Stimulated activated CD8-positive, alpha-beta memory T cell treated with anti-CD3 and anti-CD28 coated beads, Interleukin-12 subunit alpha, Interleukin-12 subunit beta, amount 100 ng/mL, for 24 hours (primary cell): ENCODE measurements around the gene MYH6.
"Not testable (repeated sequence)": the region's sequence is repeated elsewhere in the genome, so short reads cannot be mapped to it uniquely, and the experiment has no call there.

Experiments
- DNase-seq: peaks from one replicate; pipeline ENCODE4 v3.0.0-alpha.2; 2020; ENCODE audit errors: extremely low read depth

MYH6 gene

DNA sequence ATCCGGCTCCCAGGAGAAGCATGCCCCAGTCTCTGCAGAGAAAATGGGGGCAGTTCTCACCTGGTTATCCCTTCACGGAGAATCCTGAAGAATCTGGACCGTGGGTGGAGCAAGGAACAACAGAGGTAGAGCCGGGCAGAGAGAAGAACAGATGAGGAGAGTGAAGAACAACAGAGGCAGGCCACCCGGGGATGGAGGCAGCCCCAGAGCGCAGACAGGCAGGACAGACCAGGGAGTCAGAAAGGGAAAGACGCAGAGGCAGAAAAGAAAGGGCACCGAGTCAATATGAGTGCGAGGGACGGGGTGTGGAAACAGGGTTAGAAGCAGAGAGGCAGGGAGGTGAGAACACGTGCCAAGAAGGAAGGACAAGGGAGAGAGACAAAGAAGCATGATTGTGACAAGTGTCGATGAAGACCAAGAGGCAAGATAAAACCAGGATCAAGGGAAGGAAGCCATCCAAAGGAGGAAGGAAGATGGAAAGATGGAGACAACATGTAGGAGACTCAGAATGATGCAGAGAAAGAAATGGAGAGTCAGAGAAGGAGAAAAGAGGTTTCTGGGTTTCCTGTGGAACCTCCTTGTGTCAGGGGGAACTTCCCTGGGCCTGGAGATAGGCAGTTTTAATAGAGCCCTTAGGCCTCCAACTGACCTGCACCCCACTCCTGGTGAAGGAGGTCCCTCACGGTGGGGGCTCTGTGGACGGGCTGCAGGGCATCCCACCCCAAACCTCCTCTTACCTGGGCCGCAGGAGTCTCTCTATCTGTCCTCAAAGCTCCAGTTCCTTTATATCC lies at the start of gene MYH6:
MYH6 (minus strand) TSS at position 758 of the 791 bp plus-strand sequence. CDS start 1,050 bp downstream, outside the sequence.
- no peak for DNase-seq

DNA sequence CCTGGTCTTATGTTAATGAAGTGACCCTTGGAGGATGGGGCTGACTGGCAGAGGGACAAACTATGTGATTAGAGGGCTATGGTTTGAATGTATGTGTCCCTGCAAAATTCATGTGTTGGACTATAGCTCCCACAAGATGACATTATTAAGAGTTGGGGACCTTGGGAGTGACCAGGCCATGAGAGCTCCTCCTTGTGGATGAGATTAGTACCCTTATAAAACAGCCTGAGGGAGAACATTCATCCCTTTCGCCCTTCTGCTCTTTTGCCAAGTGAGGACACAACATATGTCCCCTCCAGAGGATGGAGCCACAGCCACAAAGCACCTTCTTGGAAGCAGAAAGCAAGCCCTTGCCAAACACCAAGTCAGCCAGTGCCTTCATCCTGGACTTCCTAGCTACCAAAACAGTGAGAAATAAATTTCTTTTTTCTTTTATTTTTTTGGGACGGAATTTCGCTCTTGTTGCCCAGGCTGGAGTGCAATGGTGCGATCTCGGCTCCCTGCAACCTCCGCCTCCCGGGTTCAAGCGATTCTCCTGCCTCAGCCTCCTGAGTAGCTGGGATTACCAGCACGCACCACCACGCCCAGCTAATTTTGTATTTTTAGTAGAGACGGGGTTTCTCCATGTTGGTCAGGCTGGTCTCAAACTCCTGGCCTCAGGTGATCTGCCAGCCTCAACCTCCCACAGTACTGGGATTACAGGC lies 49.0 kb upstream of the MYH6 start:
- not testable (repeated sequence) for DNase-seq

- DNase-seq = no peak
These were observed 46.4 kb upstream of the MYH6 start for GRCh38 chr14:23454445-23454856.

DNA sequence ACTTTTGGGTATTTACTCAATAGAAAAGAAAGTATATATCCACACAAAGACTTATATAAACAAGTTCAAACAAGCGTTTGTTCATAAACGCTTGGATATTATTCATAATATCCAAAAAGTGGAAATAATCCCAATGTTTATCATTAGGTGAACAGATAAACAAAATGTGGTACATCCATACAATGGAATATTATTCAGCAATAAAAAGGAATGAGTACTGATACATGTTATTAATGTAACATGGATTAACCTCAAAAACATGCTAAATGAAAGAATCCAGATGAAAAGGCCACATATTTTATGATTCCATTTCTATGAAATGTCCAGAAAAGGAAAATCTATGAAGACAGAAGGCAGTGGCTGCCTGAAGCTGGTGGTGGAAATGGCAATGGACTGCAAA lies 44.2 kb upstream of the MYH6 start:
- no peak for DNase-seq

- no peak for DNase-seq
These were observed 42.3 kb upstream of the MYH6 start for GRCh38 chr14:23450379-23450778.

DNA sequence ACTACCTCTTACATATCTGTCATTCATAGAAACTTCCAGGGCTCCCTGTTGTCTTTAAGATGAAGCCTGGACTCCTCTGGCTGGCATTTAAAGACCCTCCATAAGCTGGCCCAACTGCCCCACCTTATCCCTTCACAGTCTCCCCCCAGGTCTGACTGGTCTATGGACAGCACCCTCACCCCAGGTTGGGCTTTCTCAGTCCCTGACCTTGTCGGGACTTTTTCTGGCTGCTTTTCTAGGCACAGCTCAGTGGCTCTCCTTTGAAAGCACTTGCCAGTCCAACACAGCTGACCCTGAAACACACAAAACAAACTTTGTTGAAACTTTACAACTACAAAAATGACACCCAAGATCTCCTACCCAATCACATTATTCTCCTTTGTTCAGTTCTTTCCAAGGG lies 41.2 kb upstream of the MYH6 start:
- DNase-seq = no peak

GRCh38 chr14:23447361-23448350 lies 39.6 kb upstream of the MYH6 start:
- DNase-seq = no peak

- no peak for DNase-seq
These were observed 38.3 kb upstream of the MYH6 start for GRCh38 chr14:23446291-23446851.

- DNase-seq = no peak
These were observed 37.7 kb upstream of the MYH6 start for GRCh38 chr14:23445773-23446172.

DNA sequence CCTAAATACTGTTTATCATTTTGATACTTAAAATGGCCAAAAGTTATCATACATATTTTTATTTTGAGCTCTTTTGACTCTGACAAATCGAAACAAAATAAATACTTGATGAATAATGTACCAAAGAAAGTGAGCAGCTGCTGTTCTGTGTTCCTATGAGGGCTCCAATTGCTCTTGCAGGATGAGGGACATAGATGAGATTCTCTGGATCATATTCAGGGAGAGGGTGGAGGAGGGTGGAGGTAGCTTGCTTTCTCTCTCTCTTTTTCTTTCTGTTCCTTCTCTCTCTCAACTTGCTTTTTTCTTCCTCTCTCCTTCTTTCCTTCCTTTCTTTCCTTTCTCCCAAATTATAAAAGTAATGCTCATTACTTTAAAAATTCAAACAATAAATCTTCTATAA lies 36.2 kb upstream of the MYH6 start:
- DNase-seq = no peak

GRCh38 chr14:23443881-23444280 lies 35.8 kb upstream of the MYH6 start:
- DNase-seq = no peak

GRCh38 chr14:23443411-23443812 lies 35.3 kb upstream of the MYH6 start:
- DNase-seq = no peak

DNA sequence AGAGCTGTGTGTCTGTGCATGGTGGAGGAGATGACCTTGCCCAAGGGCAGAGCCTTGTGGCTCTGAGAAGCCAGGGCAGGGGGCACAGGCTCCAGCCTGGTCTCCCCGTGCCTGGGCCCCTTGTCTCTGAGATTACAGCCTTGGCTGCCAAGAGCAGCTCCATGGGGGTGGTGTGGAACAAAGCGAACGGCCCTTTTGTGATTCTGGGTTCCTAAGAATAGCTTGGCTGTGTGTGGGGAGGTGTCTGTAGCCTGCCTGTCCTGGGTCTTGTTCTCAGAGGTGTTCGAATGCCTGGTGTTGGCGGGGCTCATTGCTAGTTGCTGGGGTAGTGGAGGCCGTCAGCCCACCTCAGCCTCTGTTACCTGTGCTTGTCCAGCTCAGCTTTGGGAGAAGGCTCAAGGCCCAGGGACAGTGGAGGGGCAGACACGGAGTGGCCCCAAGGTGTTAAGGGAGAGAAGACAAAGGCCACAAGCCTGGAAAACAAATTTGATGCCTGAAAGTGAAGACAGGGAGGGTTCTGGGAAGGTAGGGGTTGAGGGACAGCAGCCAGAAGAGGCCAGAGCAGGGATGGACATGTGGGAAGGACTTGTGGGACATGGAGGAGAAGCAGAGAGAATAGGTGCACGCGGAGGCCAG lies 34.8 kb upstream of the MYH6 start:
- DNase-seq = no peak

DNA sequence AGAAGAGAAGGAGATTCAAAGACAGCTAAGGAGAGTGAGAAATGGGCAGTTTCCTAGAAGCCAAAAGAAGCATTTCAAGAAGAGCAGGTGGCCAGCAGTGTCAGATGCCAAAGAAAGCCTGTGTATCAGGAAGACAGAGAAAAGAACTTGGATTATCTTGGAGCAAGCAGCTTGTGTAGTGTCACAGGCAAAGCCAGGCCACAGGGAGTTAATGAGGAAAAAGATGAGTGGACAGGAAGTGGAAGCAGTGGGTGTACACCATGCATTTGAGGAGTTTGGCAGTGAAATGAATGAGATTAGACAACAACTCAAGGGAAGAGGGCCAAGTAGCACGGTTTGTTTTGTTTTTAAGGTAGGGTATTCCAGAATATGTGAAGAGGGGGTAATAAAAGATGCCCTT lies 33.0 kb upstream of the MYH6 start:
- no peak for DNase-seq

- no peak for DNase-seq
These were observed 31.2 kb upstream of the MYH6 start for GRCh38 chr14:23439107-23439835.

DNA sequence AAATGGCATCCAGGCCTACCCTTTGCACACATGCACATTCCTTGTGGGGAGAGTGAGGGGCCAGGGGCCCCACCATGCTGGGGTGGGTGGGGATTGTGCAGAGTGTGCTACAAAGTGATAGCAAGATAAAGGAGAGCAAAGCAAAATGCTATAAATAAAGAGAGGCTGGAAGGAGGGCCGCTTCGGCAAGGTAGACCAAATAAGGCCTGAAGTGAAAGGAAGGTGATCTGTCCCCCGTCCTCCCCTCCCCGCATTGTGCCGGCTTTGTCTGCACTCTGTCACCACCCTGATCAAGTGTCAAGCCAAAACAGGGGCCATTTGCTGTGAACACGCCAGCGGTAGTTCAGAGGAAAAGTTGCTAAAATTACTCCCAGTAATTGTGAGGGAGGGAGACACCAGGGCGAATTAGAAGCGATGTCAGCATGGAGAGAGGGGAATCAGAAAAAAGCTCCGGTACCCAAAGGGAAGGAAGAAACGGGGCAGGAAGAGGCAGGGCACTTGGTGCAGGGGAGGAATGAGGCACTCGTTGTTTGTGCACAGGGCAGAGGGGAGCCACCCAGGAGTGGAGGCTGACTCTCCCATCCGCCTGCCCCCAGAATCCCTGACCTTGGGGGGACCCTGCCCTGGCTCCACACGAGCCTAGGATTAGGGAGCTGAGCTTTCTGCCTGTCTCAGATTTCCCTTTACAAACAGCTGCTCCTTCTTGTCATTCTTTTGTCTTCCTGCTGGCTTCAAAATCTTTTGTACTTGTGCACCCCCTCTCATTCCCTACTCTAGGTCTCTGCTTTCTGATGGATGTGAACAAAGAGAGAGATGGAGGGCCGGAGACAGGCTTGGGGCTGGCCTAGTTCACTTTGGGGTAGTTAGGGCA lies 30.3 kb upstream of the MYH6 start:
- DNase-seq = no peak

- no peak for DNase-seq
These were observed 29.3 kb upstream of the MYH6 start for GRCh38 chr14:23437133-23438100.
